VCaP (cell line): ENCODE measurements around the gene IL3.

Source experiments
- H3K27ac ChIP-seq: fragments of 450-650 bp; 2 replicates; pipeline ENCODE4 v1.5.1; 2017
- TF ChIP-seq, protein P1 (sequence below): fragments of 450-650 bp; conservative IDR thresholded peaks from 2 replicates; pipeline ENCODE4 v1.5.1; 2017; ENCODE audit warnings: mild to moderate bottlenecking, moderate library complexity

The IL3 gene

GRCh38 chr5:132065951-132066701 is 5.7 kb downstream of the IL3 start:
- H3K27ac ChIP-seq, result no peak overlapping the region
- TF ChIP-seq, protein P1, sequence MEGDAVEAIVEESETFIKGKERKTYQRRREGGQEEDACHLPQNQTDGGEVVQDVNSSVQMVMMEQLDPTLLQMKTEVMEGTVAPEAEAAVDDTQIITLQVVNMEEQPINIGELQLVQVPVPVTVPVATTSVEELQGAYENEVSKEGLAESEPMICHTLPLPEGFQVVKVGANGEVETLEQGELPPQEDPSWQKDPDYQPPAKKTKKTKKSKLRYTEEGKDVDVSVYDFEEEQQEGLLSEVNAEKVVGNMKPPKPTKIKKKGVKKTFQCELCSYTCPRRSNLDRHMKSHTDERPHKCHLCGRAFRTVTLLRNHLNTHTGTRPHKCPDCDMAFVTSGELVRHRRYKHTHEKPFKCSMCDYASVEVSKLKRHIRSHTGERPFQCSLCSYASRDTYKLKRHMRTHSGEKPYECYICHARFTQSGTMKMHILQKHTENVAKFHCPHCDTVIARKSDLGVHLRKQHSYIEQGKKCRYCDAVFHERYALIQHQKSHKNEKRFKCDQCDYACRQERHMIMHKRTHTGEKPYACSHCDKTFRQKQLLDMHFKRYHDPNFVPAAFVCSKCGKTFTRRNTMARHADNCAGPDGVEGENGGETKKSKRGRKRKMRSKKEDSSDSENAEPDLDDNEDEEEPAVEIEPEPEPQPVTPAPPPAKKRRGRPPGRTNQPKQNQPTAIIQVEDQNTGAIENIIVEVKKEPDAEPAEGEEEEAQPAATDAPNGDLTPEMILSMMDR, result no peak

DNA sequence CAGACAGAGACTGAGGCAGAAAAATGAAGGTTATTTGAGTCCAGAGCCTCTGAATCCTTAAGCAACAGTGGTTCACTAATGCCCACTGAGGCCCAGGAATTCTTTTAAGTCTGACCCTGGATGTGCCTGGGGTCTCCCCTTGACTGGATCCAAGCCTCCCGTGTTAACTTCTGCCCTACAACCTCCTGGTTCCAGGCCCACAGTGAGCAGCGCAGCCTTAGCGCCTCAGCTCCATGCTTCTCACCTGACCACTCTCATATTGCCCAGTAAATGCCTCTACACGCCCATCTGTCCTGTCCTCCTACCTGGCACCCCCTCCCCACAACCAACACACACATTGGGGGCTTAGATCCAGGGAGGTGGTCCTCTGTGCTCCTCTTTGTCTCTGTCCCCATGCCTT is 6.4 kb downstream of the IL3 start:
- TF ChIP-seq, protein P1, result no peak
- H3K27ac ChIP-seq, result no peak overlapping the region

- H3K27ac ChIP-seq, result no peak overlapping the region
- TF ChIP-seq, protein P1, result no peak
Observed at GRCh38 chr5:132067451-132067850, 7.0 kb downstream of the IL3 start.

- TF ChIP-seq, protein P1, result no peak
- H3K27ac ChIP-seq, result no peak overlapping the region
Observed at GRCh38 chr5:132067941-132068808, 7.7 kb downstream of the IL3 start.

DNA sequence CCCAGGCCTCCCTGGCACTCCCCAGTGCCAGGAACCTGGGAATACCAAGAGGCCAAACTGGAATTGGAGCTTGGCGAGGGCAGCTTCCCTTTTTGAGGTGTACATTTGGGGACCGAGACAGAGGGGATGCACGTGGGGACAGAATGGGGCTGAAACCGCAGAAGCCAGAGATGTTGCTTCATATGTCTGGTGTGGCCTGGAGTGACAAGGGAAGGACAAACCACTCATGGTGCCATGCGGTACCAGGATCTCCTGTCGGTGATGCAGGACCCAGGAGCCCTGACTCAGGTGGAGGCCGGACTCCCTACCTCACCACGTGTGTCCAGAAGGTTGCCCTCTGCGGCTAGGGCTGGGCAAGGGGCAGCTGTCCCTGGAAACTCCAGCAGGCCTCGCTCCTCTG is 9.1 kb downstream of the IL3 start:
- no peak overlapping the region for H3K27ac ChIP-seq
- TF ChIP-seq, protein P1, result no peak

GRCh38 chr5:132069994-132070393 is 9.5 kb downstream of the IL3 start:
- H3K27ac ChIP-seq, result no peak overlapping the region
- TF ChIP-seq, protein P1, result no peak
